NCI-H2196 (cell line): Measurements from ENCODE around the gene TNFRSF13B.
"Not testable (repeated sequence)": the region's sequence is repeated elsewhere in the genome, so short reads cannot be mapped to it uniquely, and the experiment has no call there.

ENCODE experiments used
- DNase-seq: peaks from one replicate; lab custom pipeline; 2025; ENCODE audit not compliant: unreplicated experiment; lab: John Stamatoyannopoulos, UW

The TNFRSF13B gene

DNA sequence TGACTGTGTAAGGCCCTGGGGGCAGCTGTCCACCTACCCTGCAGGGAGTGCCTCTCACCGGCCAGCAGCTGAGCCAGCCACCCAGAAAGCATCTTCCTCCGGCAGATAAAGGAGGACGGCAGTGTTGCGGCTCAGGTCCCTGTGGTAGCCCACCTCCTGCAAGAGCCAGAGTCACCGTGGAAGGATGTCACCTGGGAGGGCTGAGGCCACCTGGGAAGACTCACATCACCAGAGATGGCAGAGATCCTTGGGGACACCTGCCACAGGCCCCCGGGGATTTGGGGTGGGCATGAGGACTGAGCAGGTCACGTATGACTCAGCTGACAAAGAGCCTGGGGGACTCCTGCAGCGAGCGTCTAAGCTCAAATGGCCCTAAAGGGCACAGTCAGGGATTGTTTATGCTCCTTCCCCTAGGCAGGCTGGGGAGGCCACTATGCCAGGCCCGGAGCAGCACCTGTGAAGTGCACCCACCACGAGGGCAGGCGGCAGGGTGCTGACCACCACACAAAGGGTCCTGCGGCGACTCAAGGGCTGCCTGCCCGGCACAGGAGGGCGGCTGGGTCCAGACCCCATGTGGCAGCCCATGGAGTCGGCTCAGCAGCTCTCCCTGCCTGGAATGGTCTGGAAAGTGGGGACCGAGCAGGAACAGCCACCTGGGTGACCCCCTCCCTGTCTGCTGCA is 44.1 kb downstream of the TNFRSF13B start:
- DNase-seq: no peak

DNA sequence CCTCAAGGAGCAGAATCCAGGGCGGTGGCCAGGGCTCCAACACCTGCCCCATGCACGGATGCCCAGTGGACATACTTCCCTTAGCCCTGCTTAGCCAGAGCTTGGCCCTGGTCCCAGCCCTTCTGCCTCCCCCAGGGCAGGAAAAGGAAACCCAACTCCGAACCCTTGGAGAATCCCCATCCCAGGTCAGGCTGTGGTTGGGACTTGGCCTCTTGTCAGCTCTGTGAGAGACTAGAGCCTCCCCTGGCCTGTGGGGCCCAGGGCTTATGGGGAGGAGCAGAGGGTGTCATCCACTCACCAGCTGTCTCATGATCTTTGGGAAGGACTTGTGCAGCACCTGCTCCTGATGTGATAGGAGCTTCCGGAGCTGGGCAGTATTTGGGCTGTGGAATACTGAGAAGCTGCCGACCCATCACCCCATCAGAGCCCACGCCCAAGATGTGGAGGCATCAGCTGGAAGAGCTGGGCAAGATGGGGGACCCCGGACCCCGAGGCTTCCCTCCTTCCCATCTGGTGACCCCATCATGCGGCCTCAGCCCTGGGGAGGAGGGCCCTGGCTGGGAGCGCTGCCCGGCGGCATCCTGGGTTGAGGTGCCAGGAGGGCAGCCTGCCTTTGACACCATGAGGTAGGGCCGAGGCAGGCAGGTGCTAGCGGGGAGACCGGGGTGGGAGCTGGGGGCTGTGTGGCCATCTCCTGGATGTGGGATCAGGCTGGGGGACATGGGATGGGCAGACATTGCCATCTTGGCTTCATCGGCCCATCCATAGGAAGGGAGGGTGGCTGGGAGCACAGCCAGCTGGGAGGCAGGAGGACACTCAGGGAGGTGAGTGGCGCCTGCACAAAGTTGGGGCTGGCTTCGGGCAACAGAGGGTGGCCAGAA is 45.1 kb downstream of the TNFRSF13B start:
- DNase-seq: peak; percentile 82

DNA sequence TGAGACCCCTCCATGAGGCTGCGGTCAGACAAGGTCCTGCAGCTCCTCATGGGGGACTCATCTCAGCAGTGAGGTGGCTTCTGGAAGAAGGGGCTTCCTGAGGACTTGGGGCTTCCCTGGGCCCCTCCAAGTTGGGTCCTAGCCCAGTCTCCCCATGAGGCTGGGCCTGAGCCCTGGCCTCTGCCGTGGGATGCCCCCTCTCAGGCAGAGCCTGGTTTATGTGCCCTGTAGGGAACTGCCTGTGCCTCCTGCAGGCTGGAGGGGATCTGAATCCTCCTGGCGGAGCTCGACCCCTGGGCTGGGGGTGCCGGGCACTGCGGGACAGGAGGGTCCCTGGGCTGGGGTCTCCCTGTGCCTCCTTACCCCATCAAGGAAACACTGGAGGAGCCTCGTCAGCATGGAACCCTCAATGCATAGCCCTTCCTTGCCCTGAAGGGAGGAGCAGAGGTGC is 45.8 kb downstream of the TNFRSF13B start:
- DNase-seq: no peak

DNA sequence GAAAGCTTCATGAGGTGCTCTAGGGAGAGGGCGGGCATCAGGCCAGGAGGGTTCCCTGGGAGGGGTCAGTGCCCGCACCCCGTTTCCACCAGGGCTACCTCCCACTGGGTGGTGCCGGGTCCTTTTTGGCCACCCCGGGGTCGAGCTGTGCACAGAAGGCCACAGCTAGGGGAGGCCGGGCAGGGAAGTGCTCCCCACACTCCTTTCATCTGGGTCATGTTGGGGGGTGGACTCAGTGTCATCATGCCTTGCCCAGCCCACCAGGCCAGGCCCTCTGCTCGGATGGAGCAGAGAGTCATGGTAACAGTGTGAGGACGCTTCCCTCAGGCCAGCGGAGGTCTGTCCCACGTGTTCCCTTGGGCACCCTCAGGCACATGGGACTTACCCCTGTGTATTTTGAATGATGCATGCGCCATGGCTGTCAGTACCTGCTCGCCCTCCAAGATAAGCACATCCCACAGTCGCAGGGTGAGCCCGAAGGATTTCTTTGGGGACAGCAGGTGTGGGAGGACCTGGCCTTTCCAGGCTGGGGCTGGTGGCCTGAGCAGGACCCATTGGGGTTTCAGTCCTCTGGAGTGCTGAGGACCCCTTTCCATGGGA is 46.4 kb downstream of the TNFRSF13B start:
- DNase-seq: no peak

DNA sequence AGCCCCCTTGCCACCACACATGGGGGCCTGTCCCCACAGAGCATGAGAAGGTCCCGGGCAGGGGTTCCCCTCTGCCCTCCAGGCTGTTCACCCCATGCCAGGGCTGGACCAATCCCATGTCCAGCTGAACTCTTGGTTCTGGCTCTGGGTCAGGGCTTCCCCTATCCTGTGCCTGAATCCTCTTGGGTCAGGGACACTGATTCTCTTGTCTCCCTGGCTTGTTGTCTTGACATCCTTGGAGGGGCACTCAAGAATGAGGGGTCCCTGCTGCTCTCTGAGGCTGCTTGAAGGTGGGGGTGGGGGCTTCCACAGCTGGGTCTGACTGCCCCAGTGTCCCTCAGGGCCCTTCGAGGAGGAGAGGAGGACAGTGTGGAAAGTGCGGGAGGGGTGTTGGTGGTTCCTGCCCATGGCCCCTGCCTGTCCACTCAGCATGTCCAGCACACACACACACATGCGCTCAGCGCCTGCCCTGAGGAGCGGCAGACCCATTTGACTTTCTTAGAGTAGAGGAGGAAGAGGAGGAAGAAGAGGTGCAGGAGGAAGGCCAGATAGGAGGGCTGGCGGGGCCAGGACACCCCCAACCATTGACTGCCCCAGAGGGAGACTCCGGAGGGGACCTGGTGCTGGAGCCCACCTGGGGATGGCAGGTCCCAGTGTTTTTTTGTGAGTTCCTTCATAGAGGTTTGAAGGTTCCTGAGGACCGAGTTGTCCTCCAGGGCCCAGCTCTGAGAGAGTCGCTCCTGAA is 47.0 kb downstream of the TNFRSF13B start:
- DNase-seq: no peak

DNA sequence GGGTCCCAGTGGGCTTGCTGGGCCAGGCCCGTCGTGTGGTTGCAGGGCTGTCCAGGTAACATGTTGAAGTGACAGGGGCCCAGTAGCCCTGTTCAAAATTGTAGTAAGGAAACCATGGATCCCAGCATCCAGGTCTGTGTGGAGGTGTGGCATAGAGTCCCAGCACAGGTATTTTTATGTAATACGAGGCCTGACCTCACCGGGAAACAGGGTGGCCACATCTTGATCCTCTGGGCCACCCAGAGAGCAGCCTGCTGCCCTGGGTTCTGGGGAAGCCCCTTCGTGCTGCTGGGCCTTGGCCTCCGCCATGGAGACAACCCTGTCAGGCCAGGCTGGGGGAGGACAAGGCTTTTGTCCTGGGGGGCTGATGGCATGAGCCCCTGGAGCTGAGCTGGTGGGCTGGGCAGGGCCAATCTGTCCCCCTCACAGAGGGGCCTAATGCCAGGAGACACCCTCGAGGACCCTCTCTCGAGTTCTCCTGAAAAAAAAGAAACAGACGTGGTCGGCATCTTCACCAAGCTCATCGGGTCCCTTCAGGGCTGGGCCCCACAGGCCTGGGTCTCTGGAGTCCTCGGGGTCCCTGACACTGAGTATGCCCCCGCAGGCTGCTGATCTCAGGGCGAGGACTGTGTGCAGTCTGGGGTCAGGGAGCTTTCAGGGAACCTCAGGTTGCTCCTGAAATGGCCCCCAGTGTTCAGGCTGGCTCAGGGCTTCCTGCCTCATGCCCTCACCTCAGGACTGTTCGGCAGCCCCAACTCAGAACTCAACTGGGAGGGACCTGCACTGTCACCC is 47.8 kb downstream of the TNFRSF13B start:
- no peak for DNase-seq

DNA sequence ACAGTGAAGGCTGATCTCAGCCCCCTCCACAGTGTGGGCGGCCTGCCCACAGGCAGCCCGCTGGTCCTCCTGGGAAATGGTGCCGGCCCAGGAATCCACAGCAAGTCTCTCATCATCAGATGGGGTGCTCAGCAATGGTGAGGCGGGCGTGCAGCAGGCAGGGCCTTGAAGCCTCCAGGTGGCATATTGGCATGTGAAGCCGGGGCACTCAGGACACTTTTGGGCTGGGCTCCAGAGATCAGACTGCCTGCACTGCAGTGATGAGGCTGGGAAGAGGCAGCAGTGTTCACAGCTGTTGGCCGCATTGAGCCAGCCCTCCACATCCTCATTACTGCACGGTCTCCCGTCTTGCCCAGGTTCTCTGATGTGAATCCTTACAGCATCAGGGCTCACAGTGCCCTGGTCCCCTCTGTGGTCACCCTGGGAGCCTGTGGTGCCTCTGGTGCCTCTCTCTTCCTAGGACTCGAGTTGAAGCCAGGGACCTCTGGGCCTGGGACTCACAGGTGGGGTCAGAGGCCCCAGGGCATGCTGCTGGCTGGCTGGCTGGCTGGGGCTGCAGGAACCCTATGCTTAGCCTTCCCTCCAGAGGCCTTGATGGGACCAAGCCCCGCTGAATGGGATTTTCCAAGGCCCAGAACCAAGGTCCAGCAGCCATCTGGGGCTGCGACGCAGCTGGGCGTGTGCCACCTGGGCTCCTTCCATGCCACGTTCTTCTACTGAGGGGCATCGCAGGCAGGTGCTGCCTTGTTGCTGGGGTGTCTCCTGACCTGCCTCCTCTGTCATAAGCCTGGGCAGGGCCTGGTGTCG is 48.6 kb downstream of the TNFRSF13B start:
- DNase-seq: no peak

DNA sequence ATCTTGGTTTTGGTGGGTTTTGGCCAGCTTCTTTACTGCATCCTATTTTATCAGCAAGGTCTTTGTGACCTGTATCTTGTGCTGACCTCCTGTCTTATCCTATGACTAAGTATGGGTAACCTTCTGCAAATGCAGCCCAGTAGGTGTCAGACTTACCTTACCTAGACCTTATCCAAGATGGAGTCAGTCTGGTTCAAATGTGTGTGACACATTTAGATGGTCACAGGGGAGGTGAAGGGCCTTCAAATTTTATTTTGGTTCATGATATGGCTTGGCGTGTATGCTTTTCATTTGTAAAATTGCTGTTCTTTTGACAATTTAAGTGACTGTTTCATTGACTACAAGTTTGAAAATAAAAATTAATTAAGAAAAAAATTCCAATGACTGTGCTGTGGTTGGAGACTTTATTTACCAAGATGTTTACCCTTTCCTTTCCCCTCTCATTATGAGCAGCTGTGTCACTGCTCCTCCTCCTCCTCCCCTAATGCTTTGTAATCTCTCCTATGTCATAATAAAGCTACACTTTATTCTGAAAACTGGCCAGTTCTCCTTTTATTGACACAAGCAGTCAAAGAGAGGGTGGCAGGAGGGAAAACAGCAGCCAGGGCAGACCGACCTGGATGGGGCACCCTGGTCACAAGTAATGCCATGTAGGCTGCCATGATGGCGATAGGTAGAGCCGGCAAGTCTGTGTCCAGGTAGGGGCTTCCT is 49.4 kb downstream of the TNFRSF13B start:
- DNase-seq: no peak

DNA sequence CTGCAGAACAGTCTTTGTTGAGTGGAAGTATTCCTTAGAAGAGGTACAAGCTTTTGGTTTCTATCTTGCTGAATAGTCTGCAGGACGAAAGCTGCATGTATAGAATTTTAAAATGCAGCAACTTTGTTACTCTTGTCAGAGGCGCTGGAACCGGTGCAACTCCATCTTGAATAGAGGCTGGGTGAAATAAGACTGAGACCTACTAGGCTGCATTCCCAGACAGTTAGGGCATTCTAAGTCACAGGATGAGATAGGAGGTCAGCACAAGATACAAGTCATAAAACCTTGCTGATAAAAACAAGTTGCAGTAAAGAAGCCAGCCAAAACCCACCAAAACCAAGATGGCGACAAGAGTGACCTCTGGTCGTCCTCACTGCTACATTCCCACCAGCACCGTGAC is 50.5 kb downstream of the TNFRSF13B start:
- not testable (repeated sequence) for DNase-seq

DNA sequence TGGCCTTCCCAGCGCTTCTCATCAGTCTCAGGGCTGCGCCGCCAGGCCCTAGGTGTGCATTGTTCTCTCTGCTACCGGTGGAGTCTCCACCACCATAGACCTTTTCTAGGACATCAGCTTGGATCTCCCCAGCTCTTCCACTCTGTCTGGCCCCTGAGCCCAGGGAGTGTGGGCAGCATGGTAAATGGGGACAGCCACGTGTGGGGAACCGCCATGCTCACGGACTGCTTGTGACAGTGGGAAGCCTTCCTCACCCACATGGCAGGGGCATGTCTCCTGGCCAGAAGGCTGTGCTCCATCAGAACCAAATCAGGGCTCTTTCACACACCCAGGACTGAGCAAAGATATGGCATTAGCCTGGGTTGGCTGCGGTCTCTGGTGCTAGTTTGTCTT is 51.3 kb downstream of the TNFRSF13B start:
- DNase-seq: no peak

DNA sequence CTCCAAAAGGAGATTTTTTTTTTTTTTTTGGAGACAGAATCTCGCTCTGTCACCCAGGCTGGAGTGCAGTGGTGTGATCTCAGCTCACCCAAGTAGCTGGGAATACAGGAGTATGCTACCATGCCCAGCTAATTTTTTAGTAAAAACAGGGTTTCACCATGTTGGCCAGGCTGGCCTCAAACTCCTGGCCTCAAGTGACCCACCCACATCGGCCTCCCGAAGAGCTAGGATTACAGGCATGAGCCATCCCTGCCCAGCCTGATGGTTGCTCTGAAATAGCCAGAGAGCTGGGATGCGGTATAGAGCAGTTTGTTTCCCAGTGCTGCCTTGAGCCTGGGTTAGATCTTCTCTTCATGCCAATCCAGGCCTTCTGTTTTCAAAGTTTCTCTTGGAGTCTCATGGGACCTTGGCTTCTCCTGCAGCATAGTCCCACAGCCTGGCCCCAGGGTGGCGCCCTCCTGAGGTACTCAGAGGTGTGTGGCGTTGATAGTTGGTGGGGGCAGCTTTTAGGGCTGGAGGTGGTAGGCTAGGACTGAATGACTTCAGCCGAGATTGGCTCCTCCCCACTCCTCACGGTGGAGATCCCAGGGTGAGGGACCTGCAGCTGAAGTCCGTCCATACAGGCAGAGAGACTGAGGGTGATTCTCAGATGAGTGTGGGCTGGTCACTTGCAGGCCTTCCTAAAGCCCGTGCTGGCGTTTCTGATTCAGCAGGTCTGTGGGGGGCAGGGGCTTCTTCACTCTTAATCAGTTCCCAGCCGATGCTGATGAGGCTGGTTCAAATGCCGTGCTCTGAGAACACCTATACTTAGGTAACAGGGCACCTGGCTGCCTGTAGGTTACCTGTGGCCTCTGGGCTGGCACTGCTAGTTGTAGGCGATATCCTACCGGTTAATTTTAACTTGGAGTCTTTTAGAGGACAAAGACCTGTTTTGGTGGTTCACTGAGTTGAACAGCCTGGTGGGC is 52.0 kb downstream of the TNFRSF13B start:
- no peak for DNase-seq

DNA sequence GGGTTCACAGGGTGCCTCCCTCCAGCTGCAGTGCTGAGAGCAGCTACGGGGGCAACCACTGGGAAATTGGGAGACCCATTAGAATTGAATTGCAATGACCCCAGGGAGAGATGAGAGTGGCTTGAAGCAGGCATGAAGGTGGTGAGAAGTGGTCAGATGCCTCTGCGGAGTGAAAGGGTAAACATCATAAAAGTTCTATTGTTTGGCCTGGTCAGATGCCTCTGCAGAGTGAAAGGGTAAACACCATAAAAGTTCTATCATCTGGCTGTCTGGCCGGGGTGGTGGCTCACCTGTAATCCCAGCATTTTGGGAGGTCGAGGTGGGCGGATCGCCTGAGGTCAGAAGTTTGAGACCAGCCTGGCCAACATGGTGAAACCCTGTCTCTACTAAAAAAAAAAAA is 53.5 kb downstream of the TNFRSF13B start:
- peak; percentile 17 for DNase-seq

DNA sequence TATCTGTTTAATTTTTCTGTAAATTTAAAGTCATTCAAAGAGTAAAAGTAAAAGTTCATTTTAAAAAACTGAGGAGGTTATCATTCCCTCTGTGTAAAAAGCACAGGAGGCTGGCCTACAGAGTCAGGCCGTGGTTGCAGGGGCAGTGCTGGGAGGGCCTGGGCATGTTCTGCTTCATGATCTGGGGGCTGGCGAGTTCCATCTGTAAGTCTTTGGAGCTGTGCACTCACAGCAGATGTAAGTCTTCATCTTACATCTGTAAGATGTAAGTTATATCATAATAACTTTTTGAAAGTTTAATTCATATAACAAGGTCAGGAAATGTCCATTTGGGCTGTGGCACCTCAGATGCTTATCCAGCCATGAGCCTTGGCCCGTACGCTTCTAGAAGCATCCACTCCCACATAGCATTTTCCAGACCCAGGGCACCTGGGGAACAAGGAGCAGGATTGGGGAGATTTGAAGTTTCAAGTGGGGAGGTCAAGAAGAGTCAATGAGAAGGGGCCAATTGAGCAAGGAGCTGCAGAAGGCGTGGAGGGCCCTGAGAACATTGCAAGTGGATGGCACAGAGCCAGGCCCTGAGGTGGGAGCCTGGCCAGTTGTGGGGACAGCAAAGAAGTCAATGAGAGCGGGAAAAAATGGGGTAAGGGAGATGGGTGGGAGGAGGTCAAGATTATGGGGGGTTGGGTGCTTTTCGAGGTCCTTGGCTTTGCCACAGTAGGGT is 54.1 kb downstream of the TNFRSF13B start:
- no peak for DNase-seq

DNA sequence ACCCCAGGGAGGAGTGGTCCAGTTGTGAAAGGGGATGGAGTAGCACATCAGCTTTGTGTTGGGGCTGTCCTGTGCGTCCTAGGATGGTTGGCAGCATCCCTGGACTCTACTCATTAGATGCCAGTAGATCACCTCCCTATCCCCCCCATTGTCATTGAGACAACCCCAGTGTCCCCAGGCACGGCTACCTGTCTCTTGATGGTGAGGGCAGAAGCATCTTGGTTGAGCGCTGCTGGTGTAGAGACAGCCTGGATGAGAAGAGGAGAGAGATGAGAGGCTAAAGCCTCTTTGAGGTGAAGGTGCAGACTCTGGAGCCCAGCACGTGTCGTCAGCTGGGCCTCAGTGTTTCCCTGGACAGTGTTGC is 55.4 kb downstream of the TNFRSF13B start:
- no peak for DNase-seq

DNA sequence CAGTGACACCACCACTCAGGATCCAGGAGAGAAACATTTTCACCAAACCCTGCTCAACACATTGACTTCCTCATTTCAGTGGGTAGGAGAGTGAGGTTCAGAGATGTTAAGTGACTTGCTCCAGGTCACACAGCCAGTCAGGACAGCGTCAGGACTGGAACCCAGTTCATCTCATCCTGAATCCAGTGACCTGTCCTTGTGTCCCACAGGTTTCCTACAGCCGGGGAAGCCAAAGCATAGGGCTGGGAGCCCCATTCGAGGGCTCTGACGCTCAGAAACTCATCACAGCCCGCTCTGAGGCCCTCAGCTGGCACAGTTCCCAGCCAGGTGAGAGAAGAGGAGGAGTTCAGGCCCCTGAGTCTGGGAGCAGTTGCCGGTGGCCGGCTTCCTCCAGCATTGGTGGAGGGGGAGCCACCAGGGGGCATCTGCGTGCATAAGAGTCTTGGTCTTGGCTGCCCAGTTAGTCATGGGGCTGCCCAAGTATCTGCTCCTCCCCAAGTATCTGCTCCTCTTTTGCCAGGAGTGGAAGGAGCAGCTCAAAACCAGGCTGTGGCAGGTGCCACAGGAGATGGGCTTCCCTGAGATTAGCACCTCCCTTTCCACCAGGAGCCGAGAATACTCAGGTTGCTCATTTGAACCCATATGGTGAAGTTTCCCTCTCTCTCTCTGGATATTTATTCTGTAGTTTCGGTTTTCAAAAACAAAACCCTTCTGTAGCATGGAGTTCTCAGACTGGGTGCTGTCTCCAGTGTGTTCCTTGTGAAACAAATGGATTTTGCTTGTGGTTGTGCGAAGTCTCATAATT is 56.0 kb downstream of the TNFRSF13B start:
- peak; percentile 7 for DNase-seq

DNA sequence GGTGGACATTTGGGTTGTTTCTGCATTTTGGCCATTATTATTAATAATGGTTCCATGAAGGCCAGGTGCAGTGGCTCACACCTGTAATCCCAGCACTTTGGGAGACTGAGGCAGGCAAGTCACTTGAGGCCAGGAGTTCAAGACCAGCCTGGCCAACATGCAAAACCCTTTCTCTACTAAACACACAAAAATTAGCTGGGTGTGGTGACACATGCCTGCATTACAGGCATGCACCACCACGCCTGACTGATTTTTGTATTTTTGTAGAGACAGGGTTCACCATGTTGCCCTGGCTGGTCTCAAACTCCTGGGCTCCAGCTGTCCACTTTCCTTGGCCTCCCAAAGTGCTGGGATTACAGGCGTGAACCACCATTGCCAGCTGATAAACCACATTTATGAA is 58.5 kb downstream of the TNFRSF13B start:
- no peak for DNase-seq
